Daoy (cell line): ENCODE data around the gene CDK4. TPM values are rescaled to one million over a fixed set of nuclear protein-coding genes. Genes with fewer than 3 reads are reported as not detected.
A peak's percentile ranks its signal among the peaks of the same experiment; 100 is the strongest.

Experiments
- DNase-seq: peaks from one replicate; pipeline ENCODE4 v3.0.0-alpha.2; 2015; ENCODE audit warnings: low read depth
- total RNA-seq: library from RNA; depleted of rRNA; stranded (reverse); fragments of >200 nt; shearing (Covaris generic); gene quantifications from 2 replicates; pipeline ENCODE4 v1.2.3, GENCODE V29; 2014

Gene CDK4
- total RNA-seq, 1 experiment from 2014 or later = 359 TPM

DNA sequence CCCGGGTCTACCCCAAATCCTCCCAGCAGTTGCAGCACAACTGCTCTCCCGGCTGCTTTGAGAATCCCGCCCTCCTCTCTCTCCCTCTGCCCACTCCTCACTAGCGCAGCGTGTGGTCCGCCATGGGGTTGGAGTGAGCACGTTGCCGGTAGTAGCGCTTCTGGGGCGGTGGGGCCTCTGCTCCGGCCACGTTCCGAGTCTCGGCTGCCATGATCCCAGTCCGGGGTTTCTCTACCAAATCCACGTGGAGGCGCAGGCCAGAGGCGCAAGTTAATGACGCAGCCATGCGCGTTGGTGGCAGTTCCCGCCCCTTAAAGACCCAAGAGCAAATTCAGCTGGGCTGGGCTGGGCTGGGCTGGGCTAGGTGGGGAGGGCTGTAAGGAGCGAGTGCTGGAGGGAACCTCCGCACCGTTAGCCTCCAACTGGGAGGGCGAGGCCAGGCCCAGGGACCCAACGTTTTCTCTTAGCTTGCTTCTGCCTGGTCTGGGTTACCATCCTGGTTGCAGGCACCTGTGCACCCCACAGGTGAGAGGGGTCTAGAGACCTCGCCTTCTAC lies 19.8 kb upstream of the CDK4 start, which contains the start of gene METTL1:
Gene METTL1, minus strand, starts transcription at position 233 of the 556 bp plus-strand sequence. Its CDS starts 22 bp downstream, at position 211.
- peak; percentile 99 for DNase-seq

DNA sequence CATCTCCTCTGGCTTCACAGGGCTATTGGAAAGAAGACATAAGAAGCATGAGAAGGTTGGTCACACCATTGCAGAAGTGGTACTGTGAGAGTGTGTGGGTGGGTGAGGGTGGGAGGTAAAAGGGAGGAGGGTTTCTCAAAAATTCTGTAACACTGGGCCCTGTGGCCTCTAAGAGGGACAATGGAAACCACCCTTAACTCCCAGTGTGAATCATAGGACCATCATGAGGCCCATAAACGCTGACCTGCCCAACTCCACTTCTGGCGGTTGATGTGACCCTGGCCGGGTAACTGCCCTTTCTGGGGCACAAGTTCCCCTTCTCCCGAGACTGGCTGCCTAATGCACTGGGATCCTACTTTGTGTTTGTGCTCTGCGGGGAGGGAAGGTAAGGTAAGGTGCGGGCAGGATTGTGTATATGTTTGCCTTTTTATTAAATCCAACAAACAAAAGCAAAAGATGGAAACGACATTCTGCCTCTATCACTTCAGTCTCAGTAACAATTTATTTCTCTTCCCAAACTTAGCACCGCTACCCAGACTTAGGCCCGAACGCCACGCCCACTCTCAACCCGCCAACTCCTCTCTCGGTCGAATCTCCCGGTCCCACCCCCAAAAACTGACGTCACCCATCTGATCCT lies 19.2 kb upstream of the CDK4 start:
- peak; percentile 96 for DNase-seq

DNA sequence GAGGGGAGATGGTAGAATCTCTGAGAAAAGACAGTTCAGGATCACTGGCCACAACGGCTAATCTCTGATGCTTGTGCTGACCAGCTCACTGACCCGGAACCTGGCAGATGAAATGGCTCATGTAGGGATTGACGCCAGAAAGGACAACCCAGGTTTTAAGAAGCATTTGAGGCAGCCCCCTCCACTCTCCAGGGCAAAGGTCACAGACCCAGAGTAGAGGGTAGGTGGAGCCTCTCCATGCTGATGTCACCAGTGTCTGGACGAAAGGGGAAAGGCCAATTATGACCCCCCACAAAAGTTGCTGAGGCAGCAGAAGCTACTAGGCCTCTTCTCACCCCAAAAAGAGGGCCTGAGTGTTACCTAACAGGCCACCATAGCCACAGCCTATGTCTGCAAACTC lies 18.6 kb upstream of the CDK4 start:
- no peak for DNase-seq

DNA sequence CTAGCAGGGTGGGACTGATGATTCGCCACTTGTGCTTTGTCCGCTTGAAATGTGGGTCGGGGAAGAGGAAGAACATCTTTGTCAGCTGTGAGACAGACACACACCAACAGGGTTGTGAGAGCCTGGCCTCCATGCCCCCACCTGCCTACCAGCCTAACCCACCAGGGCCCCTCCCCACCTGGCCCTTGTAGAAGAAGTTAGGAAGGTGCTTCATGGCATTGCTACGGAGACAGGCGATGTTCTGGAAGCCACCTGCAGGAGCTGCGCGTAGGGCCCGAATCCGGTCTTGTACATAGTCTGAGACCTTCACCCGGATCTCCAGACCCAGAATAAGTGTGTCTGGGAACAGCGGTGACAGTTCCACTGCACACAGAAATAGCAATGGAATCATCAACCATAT lies 17.5 kb upstream of the CDK4 start:
- no peak for DNase-seq

DNA sequence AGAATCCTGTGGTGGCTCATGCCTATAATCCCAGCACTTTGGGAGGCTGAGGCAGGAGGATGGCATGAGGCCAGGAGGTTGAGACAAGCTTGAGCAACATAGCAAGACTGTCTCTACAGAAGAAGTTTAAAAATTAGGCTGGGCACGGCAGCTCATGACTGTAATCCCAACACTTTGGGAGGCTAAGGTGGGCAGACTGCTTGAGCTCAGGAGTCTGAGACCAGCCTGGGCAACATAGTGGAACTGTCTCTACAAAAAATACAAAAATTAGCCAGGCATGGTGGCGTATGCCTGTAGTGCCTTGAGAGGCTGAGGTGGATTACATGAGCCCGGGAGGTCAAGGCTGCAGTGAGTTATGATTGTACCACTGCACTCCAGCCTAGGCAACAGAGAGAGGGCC lies 15.8 kb upstream of the CDK4 start:
- DNase-seq = no peak

DNA sequence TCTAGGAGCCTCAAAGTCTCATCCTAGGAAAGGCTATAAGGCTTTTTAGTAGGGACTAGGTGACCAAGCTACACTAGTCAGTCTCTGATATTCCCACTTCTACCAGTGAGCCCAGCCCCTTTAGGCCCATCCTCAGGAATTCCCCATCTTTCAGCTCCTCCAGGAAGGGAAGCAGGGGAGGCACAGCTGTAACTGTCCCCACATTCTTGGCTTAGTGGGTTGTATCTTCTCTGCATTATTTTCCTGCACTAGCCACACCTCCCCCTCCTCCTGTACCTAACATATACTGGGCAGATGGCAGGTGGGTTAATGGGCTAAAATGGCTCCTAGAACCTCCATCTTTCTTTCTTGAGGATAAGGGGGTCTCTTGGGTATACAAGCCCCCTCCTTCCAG lies 15.2 kb upstream of the CDK4 start:
- no peak for DNase-seq

DNA sequence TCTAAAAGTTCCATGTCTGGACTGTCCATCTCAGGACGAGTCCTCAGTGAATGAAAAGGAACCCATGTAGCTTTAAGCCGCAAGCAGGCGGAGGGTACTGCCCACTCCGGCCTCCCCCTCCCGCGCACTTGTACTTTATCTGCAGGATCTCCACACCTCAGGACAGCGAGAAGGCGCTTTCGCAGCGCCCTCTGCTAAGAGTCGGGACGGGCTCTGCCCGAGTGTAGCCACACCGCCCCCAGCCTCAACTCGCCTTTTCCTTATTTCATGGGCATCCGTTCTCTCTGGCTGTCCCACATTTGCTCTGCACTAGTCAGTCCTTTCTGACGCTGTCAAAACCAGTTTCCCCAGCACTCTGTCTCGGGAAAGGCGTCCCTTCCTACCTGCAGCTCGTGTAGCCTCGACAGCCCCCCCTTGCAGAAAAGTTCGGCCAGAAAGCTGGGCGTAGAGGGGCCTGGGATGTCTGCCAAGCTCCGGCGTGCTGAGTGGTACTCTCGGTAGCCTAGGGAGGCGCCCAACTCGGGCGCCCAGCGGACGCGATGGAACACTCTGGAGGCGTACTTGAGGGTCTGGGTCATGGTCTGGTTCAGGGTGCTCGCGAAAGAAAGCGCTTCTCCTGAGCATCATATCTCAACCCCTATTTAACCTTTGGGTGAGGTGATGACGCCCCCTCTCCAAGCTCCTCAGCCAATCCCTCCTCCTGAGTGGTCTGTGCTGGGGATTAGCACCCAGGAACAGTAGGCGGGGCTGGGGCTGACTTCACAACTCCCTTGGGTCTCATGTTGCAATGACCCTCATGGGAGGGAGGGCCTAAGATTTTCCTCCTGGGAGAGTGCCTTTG lies 14.6 kb upstream of the CDK4 start, which contains the start of gene CYP27B1:
Gene CYP27B1, minus strand, starts transcription at position 615 of the 841 bp plus-strand sequence. Its CDS starts 37 bp downstream, at position 578.
- DNase-seq = peak; percentile 55

DNA sequence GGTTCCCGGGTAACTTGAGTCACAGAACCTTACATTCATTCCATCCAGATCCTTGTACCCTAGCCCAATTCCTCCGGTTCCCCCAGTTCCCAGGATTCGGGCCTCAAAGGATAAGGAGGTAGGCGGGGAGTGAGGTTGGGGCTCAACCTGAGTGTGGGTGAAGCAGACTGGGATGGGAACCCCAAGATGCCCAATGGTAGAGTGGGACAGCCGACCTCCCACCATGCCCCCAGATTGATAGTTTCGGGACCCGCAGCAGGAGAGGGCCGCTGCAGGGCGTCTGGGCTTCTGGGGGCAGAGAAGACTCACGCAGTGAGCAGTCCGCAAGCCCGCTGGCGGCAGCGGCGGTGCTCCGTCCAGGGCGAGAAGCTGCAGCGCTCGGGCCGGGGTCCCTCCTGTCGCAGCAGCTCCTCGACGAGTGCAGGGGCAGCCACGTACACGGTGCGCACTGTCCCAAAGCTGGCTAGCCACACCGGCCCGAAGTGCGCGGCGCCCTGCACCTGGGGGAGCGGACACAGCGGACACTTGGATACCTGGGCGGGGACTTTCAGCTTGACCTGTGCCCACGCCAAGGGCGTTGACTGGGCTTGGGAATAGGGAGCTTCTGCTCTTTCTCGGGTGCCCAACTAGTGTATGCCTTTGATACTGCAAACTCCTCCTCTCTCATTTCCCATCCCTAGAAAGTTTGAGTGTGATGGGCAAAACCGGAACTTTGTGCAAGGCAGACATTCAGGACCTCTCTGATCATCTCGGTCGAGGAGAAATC lies 13.8 kb upstream of the CDK4 start:
- DNase-seq = peak; percentile 27

DNA sequence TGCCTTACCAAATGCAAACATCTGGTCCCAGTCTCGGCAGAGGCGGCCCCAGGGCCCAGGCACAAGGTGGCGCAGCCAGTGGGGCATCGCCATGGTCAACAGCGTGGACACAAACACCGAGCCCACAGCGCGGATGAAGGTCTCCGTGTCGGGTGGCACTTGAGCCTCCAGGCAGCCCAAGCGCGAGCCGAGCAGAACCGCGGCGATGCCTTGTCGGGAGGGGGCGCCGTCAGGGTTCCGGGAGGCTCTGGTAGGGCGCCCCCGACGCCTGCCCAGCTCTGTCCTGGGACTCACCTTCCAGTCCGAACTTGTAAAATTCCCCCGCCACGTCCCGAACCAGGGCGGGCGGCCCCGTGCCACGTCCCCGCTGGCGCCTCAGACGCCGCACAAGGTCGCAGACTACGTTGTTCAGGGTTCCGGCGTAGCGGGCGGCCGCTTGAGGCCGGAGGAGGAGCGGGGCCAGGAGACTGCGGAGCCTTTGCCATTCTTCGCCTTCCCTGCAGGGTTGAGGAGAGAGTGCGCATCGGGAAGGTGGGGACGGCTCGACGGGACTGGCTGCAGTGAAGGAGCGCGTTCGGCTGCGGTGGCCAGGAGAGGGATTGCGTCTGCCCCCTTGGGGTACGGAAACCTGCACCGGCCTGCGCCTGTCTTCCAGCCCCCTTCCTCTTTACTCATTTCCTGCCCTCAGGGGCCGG lies 13.0 kb upstream of the CDK4 start:
- DNase-seq = peak; percentile 80

DNA sequence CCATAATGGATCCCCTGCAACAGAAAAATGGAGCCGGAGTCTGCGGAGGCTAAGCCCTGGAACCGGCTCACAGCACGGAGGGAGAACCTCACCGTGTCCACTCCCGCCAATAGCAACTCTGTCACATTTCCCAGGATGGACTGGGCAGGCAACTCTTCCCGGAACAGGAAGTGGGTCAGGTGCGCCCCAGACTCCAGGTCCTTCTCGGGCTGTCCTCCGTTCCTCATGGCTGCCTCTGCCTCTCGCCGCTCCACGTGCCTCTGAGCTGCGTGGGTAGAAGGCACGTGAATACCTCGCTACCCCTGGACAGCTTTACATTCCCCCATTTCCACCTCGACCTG lies 12.5 kb upstream of the CDK4 start:
- peak; percentile 34 for DNase-seq

DNA sequence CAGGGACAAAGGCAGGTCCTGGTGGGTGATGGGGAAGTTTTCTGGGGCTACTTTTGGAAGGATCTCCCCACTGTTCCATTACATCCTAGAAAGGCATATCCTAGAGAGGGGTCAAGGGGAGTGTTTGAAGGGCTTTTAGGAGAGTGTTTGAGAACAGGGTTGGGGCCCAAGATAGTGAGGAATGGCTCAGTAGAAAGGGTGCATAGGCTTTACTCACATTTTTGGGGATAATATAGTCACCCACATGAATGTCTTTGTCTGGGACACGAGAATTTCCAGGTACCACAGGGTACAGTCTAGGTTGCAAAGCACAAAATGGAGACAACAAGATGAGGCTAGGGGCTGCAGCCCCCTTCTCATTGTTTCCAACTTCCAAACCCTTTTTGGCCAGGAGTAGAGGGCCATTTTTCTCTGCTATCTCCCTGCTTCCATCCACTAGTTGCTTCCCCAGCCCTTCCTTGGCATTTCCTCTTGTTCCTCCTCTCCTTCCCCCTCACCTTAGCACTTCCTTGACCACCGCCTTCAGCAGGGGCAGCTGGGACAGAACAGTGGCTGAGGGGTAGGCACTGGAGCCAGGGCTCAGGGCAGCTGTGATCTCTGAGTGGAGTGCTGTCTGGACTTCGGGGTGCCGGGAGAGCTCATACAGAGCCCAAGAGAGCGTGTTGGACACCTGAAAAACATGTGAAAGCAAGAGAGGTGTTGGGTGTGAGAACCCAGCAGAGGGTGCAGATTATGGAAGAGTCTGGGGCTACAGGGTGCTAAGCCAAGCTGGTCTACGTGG lies 12.0 kb upstream of the CDK4 start:
- DNase-seq = no peak

DNA sequence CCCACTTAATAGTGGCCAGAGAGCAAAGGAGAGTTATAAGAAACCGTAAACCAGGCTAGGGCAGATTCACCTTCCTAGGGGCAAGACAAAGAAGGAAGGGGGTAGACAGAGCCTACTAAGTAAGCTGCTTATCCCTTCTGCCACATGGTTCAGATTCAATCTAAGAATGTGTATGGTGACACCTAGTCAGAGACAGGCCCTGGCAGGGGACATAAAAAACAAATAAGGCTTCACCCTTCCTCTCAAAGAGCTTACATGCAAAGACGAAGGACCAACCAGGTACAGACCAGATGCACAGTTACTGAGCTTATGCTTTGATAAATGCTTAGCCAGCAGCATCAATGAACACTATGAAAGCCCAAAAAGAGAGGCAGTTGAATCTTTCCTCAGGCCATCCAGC lies 10.4 kb upstream of the CDK4 start:
- no peak for DNase-seq

DNA sequence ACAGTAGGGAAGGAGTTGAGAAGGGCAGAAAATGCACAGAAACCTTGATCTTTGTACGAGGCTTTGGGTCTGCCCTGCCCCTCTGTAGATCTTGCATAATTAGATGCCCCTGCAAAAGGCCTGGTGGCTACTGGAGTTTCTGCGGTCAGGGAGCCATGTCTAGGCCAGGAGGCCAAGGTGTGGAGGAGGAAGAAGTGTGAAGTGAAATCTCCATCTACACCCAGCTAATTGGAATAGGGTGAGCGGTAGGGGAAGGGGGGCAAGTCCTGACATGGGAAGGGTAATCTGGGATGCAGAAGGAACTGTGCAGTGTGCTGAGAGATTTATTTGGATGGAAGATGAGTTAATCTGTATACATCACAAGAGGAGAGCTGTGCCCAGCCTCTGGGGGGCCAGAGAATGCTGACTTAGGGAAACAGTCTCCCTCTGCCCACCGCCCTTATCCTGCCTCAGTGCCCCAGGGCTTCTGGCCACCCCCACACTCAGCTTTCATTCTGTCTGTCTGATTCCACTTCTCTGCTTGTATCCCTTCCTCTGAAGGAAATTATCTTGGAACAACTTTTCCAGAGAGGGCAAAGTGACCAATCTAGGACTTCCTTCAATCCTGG lies 9.4 kb upstream of the CDK4 start:
- DNase-seq = no peak

DNA sequence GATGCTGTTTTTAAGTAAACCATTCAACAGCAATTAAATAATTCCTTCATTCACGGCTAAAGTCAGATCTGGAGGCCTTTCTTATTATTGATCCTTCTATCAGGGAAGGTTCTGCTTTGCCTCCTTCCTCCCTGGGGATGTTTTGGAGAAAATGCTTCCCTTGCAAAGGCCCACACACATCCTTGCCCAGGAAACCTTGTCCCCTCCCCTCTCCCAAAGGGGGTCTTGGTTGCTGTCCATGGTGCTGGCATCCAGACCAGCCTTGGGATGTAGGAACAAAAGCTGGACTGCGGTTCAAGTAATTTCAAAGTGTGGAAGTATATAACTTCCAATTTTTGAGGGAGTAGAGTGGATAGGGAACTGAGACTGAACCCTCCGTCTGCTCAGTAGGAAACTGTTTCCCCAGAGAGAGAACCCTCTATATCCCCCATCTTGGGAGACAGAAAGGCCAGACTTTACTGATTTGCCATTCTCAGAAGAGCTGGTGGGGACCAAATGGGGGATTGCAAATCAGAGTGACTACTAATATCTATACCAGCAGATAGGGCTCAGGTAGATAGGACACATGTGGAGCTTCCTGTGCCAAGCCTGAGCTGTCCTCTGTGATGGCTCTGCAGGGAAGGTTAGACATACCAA lies 8.4 kb upstream of the CDK4 start:
- DNase-seq = no peak

DNA sequence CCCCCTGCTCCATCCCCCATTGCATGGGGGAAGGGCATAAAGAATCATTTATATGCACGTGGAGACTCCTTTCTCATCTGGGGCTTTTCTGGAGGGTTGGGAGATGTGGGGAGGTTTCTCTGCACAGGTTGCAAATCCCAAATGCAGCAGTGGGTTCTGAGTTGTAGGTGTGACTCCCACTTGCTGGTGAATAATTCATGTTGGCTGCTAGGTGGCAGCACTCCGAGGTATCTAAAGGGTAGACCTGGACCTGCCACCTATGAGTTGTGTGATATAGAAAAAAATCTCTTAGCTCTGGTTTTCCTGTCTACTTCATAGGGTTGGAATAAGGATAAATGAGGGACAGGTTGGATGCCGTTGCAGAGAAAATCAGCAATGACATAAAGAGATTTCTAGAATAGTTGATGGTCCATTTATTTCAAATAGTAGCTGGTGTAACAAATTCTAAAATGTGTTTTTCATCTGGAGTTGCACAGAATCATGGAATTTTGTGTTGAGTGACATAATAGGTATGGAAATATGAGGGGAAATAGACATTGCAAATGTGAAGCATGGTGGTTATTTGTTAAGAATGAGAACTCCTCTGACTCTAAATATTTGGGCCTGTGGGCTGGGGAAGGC lies 7.4 kb upstream of the CDK4 start:
- no peak for DNase-seq

DNA sequence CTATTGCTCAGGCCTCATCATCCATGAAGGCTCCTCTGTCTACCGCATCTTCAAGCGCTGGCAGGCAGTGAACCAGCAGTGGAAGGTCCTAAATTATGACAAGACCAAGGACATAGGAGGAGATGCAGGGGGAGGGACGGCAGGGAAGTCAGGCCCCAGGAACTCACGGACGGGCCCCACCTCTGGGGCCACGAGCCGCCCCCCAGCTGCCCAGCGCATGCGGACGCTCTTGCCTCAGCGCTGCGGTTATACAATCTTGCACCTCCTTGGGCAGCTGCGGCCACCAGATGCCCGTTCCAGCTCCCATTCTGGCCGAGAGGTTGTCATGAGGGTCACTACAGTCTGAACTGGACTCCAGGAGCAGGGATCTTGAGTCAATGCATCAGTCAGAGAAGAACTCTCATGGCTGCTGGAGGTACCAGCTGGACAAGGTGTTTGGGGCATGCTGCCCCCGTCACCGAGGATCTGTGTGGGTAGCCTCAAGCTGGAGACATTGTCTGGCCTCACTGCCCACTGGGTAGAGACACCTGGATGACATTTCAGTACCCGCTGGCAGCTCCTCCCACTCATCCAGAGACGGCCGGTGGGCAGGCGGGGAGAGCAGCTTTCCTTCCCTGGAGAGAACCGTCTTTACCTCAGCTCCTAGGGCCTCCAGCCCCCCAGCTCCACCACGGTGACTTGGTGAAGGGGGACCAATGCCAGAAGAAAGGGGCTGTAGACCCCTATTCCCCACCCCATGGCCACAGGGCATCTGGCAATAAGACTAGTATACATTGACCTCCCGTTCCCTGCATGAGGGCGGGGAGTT lies 6.6 kb upstream of the CDK4 start:
- no peak for DNase-seq

DNA sequence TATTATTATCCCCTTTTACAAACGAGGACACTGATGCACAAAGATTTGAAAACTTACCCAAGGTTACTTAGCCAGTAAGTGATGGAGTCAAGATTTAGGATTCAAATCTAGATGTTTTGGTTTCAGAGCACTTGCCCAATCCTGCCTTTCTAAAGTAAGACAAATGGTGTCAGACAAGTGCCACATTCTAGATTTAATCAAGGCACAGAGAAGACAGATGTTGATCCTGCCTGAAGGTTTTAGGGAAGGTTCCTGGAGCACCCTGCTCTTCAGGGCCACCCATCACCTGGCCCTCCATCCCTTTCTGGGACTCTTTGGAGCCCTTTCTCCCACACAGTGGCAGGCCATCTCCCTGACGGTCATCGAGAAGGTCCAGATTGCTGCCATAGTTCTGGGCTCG lies 5.7 kb upstream of the CDK4 start:
- no peak for DNase-seq
